ENCODE measurements around the gene TMEM53.

TMEM53 gene

DNA sequence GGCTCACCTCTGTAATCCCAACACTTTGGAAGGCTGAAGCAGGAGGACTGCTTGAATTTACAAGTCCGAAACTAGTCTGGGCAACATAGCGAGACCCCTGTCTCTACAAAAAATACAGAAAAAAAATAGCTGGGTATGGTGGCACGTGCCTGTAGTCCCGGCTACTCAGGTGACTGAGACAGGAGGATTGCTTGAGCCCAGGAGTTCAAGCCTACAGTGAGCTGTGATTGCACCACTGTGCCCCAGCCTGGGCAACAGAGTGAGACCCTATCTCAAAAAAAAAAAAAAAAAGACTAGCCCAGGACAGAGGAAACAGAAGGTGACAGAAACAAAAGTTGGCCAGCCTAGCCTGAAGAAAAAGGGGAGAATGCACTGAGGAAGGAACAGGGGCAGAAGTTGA is 21.4 kb upstream of the TMEM53 start:
- WGBS (ENCODE audit: extremely low coverage, insufficient coverage, low lambda C conversion rate), result no CpG with 5 or more reads among the region's 4 CpGs
- H2AK5ac ChIP-seq (ENCODE audit: low read length), result no peak overlapping the region
- no peak overlapping the region for H3K4me2 ChIP-seq (ENCODE audit: low read length)
- no peak overlapping the region for H2BK120ac ChIP-seq (ENCODE audit: low read depth, low read length)
- no peak overlapping the region for H3K4me3 ChIP-seq (ENCODE audit: low read length)
- no peak overlapping the region for H3K18ac ChIP-seq (ENCODE audit: low read length)
- H4K8ac ChIP-seq (ENCODE audit: low read depth, low read length), result no peak overlapping the region
- H3K79me2 ChIP-seq (ENCODE audit: control insufficient read depth, insufficient read depth, low read length), result no peaks in the 10 kb centered on the region
- DNase-seq, result no peak
- H3K79me1 ChIP-seq (ENCODE audit: low read length), result no peaks in the 10 kb centered on the region
- no peak overlapping the region for H3K56ac ChIP-seq (ENCODE audit: low read length)
- no peak overlapping the region for H3K9ac ChIP-seq (ENCODE audit: low read length)
- no peaks in the 10 kb centered on the region for H3K27me3 ChIP-seq (ENCODE audit: insufficient read depth, low read length, poor library complexity)
- no peak overlapping the region for H4K5ac ChIP-seq (ENCODE audit: low read length)
- no peaks in the 10 kb centered on the region for H3K4me1 ChIP-seq (ENCODE audit: control insufficient read depth, low read depth, low read length)
- no peak overlapping the region for H3K23ac ChIP-seq (ENCODE audit: low read length)
- no peak overlapping the region for H3K27ac ChIP-seq (ENCODE audit: low read depth, low read length)
- H3K36me3 ChIP-seq (ENCODE audit: control insufficient read depth, insufficient read depth, low read length), result no peaks in the 10 kb centered on the region
- no peak overlapping the region for H2BK5ac ChIP-seq (ENCODE audit: low read length)
- H2BK15ac ChIP-seq (replicated peaks; ENCODE audit: low read depth), result no peak overlapping the region
- no peak overlapping the region for H3K4ac ChIP-seq (ENCODE audit: low read depth, low read length)

DNA sequence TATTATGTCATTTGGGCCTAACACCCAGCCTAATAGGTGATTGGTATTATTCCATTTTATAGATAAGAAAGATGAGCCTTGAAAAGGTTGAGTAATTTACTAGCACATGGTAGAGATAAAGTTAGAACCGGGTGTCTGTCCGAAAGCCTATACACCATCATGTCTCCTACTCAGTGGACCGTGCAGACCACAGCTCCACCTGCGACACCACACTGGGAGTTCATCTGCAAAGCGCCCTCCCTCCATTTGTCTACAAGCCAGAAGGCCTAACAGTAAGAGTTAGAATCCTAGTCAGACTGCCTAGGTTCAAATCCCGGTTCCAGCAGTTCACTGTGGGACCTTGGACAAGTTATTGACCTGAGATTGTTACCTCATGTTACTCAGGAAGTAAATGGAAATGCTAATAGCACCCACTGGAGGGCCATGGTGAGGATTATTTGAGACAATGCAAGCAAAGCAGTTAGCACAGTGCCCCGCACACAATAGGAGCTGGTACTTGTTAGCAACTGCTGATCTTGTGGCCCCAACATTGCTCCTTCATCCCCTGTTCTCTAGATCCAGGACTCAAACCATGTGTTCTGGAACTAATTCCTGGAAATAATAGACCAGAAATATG is 20.7 kb upstream of the TMEM53 start:
- no peak overlapping the region for H4K8ac ChIP-seq (ENCODE audit: low read depth, low read length)
- no peaks in the 10 kb centered on the region for H3K79me2 ChIP-seq (ENCODE audit: control insufficient read depth, insufficient read depth, low read length)
- no peak overlapping the region for H3K18ac ChIP-seq (ENCODE audit: low read length)
- H3K4me2 ChIP-seq (ENCODE audit: low read length), result no peak overlapping the region
- no peaks in the 10 kb centered on the region for H3K27me3 ChIP-seq (ENCODE audit: insufficient read depth, low read length, poor library complexity)
- no peaks in the 10 kb centered on the region for H3K36me3 ChIP-seq (ENCODE audit: control insufficient read depth, insufficient read depth, low read length)
- H2BK120ac ChIP-seq (ENCODE audit: low read depth, low read length), result no peak overlapping the region
- no CpG with 5 or more reads among the region's 7 CpGs for WGBS (ENCODE audit: extremely low coverage, insufficient coverage, low lambda C conversion rate)
- H3K4ac ChIP-seq (ENCODE audit: low read depth, low read length), result no peak overlapping the region
- no peak overlapping the region for H4K5ac ChIP-seq (ENCODE audit: low read length)
- H2BK15ac ChIP-seq (replicated peaks; ENCODE audit: low read depth), result no peak overlapping the region
- no peak overlapping the region for H3K56ac ChIP-seq (ENCODE audit: low read length)
- no peak overlapping the region for H3K27ac ChIP-seq (ENCODE audit: low read depth, low read length)
- no peaks in the 10 kb centered on the region for H3K4me1 ChIP-seq (ENCODE audit: control insufficient read depth, low read depth, low read length)
- H3K23ac ChIP-seq (ENCODE audit: low read length), result no peak overlapping the region
- no peak overlapping the region for H3K4me3 ChIP-seq (ENCODE audit: low read length)
- no peak overlapping the region for H2AK5ac ChIP-seq (ENCODE audit: low read length)
- H2BK5ac ChIP-seq (ENCODE audit: low read length), result no peak overlapping the region
- peak; percentile 48 for DNase-seq
- H3K9ac ChIP-seq (ENCODE audit: low read length), result no peak overlapping the region
- no peaks in the 10 kb centered on the region for H3K79me1 ChIP-seq (ENCODE audit: low read length)

DNA sequence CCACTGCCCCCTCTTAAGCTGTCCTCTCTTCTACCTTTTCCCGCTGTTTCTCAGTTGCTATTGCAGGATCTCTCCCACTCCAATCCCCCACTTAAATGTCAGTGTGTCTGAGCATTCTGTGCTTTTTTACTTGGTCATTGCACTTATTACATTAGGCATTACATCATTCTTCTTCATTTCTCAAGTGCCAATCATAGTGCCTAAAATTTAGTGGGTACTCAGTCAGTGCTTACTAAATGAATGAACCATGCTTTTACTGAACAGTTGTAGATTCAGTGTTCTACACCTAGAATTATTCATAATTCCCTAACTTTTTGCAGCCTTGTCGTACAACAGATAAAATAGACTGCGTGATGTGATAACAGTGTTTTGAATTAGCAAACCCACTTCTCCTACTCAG is 19.6 kb upstream of the TMEM53 start:
- Histone ChIP-seq H3K4ac (ENCODE audit: low read depth, low read length) (no peak overlapping the region), H3K18ac (ENCODE audit: low read length) (no peak overlapping the region), H2BK5ac (ENCODE audit: low read length) (no peak overlapping the region), H3K4me3 (ENCODE audit: low read length) (no peak overlapping the region), H2AK5ac (ENCODE audit: low read length) (no peak overlapping the region), H3K79me1 (ENCODE audit: low read length) (no peaks in the 10 kb centered on the region), H3K36me3 (ENCODE audit: control insufficient read depth, insufficient read depth, low read length) (no peaks in the 10 kb centered on the region), H4K5ac (ENCODE audit: low read length) (no peak overlapping the region), H3K4me1 (ENCODE audit: control insufficient read depth, low read depth, low read length) (no peaks in the 10 kb centered on the region), H3K79me2 (ENCODE audit: control insufficient read depth, insufficient read depth, low read length) (no peaks in the 10 kb centered on the region), H2BK120ac (ENCODE audit: low read depth, low read length) (no peak overlapping the region), H3K27ac (ENCODE audit: low read depth, low read length) (no peak overlapping the region), H3K56ac (ENCODE audit: low read length) (no peak overlapping the region), H3K4me2 (ENCODE audit: low read length) (no peak overlapping the region), H4K8ac (ENCODE audit: low read depth, low read length) (no peak overlapping the region), H3K27me3 (ENCODE audit: insufficient read depth, low read length, poor library complexity) (no peaks in the 10 kb centered on the region), H2BK15ac (replicated peaks; ENCODE audit: low read depth) (no peak overlapping the region), H3K9ac (ENCODE audit: low read length) (no peak overlapping the region), H3K23ac (ENCODE audit: low read length) (no peak overlapping the region)
- DNase-seq, result no peak
- no CpG with 5 or more reads among the region's 3 CpGs for WGBS (ENCODE audit: extremely low coverage, insufficient coverage, low lambda C conversion rate)

DNA sequence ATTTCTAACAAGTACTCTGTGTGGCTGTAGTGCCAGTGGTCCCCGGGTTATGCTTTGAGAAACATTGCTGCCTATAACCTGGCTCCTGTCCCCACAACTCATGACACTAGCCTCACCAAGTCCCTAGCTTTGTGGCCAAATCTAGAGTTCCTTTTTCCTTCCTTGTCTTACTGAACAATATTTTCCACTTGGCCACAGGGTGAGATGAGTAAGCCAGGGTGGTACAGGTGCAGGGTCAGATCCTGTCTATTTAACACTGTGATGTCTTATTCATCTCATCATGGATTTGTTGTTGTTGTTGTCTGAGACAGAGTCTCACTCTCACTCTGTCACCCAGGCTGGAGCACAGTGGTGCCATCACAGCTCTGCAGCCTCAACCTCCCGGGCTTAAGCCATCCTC is 18.9 kb upstream of the TMEM53 start:
- Histone ChIP-seq H3K4me3 (ENCODE audit: low read length) (no peak overlapping the region), H2BK120ac (ENCODE audit: low read depth, low read length) (no peak overlapping the region), H3K79me2 (ENCODE audit: control insufficient read depth, insufficient read depth, low read length) (no peaks in the 10 kb centered on the region), H3K36me3 (ENCODE audit: control insufficient read depth, insufficient read depth, low read length) (no peaks in the 10 kb centered on the region), H3K79me1 (ENCODE audit: low read length) (no peaks in the 10 kb centered on the region), H3K56ac (ENCODE audit: low read length) (no peak overlapping the region), H2BK15ac (replicated peaks; ENCODE audit: low read depth) (no peak overlapping the region), H3K27me3 (ENCODE audit: insufficient read depth, low read length, poor library complexity) (no peaks in the 10 kb centered on the region), H2AK5ac (ENCODE audit: low read length) (no peak overlapping the region), H4K5ac (ENCODE audit: low read length) (no peak overlapping the region), H3K4me2 (ENCODE audit: low read length) (no peak overlapping the region), H2BK5ac (ENCODE audit: low read length) (no peak overlapping the region), H3K18ac (ENCODE audit: low read length) (no peak overlapping the region), H3K27ac (ENCODE audit: low read depth, low read length) (no peak overlapping the region), H3K4me1 (ENCODE audit: control insufficient read depth, low read depth, low read length) (no peaks in the 10 kb centered on the region), H3K4ac (ENCODE audit: low read depth, low read length) (no peak overlapping the region), H3K23ac (ENCODE audit: low read length) (no peak overlapping the region), H4K8ac (ENCODE audit: low read depth, low read length) (no peak overlapping the region), H3K9ac (ENCODE audit: low read length) (no peak overlapping the region)
- WGBS (ENCODE audit: extremely low coverage, insufficient coverage, low lambda C conversion rate), result no CpG with 5 or more reads among the region's 2 CpGs
- no peak for DNase-seq

DNA sequence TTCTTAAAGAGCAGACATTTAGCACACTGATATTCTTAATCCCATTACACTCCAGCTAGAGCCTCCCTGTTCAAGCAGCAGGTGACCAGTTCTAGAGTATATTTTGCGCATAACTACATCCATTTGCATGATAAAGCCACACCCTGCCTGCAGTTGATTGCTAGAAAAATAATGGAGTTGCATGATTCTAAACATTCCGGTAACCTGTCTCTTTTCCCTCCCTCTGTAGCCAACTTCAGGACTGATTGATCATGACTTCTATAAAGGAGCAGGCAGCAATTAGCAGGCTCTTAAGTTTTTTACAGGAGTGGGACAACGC is 15.1 kb upstream of the TMEM53 start:
- no peak for DNase-seq
- Histone ChIP-seq H3K4me2 (ENCODE audit: low read length) (no peak overlapping the region), H3K4me1 (ENCODE audit: control insufficient read depth, low read depth, low read length) (peaks cover 2% of the 10 kb centered on the region), H3K79me2 (ENCODE audit: control insufficient read depth, insufficient read depth, low read length) (no peaks in the 10 kb centered on the region), H3K27me3 (ENCODE audit: insufficient read depth, low read length, poor library complexity) (no peaks in the 10 kb centered on the region), H3K9ac (ENCODE audit: low read length) (no peak overlapping the region), H4K5ac (ENCODE audit: low read length) (no peak overlapping the region), H3K27ac (ENCODE audit: low read depth, low read length) (no peak overlapping the region), H2BK15ac (replicated peaks; ENCODE audit: low read depth) (no peak overlapping the region), H3K4me3 (ENCODE audit: low read length) (no peak overlapping the region), H3K56ac (ENCODE audit: low read length) (no peak overlapping the region), H3K79me1 (ENCODE audit: low read length) (no peaks in the 10 kb centered on the region), H4K8ac (ENCODE audit: low read depth, low read length) (no peak overlapping the region), H3K36me3 (ENCODE audit: control insufficient read depth, insufficient read depth, low read length) (no peaks in the 10 kb centered on the region), H2BK120ac (ENCODE audit: low read depth, low read length) (no peak overlapping the region), H2AK5ac (ENCODE audit: low read length) (no peak overlapping the region), H3K18ac (ENCODE audit: low read length) (no peak overlapping the region), H3K23ac (ENCODE audit: low read length) (no peak overlapping the region), H2BK5ac (ENCODE audit: low read length) (no peak overlapping the region), H3K4ac (ENCODE audit: low read depth, low read length) (no peak overlapping the region)
- WGBS (ENCODE audit: extremely low coverage, insufficient coverage, low lambda C conversion rate), result no CpG with 5 or more reads among the region's 3 CpGs

DNA sequence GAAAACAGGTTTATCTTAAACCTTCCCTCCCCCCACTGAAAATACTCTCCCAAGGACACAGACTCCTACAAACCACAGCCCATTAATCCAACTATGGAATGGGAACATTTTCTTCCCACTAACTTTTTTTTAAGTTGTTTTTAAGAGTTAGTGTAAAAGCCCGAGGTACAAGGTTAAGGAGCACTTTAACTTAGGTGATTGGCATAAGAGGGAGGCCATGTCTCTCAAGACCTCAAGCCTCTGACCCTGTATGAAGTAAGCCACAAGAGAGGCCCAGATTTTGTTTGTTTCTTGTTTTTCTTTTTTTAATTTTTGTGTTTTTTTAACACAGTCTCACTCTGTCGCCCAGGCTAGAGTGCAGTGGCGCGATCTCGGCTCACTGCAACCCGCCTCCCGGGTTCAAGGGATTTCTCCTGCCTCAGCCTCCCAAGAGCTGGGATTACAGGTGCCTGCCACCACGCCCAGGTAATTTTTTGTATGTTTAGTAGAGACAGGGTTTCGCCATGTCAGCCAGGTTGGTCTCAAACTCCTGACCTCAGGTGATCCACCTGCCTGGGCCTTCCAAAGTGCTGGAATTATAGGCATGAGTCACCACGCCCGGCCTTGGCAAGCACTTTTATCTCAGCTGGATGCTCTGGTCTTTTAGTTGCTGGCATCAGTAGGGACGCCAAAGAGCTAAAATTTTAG is 14.6 kb upstream of the TMEM53 start:
- Histone ChIP-seq H3K79me2 (ENCODE audit: control insufficient read depth, insufficient read depth, low read length) (no peaks in the 10 kb centered on the region), H3K4me2 (ENCODE audit: low read length) (no peak overlapping the region), H4K8ac (ENCODE audit: low read depth, low read length) (no peak overlapping the region), H4K5ac (ENCODE audit: low read length) (no peak overlapping the region), H3K4me3 (ENCODE audit: low read length) (no peak overlapping the region), H3K4me1 (ENCODE audit: control insufficient read depth, low read depth, low read length) (peaks cover 2% of the 10 kb centered on the region), H2BK15ac (replicated peaks; ENCODE audit: low read depth) (no peak overlapping the region), H3K79me1 (ENCODE audit: low read length) (no peaks in the 10 kb centered on the region), H2AK5ac (ENCODE audit: low read length) (no peak overlapping the region), H3K56ac (ENCODE audit: low read length) (no peak overlapping the region), H2BK5ac (ENCODE audit: low read length) (no peak overlapping the region), H2BK120ac (ENCODE audit: low read depth, low read length) (no peak overlapping the region), H3K23ac (ENCODE audit: low read length) (no peak overlapping the region), H3K18ac (ENCODE audit: low read length) (no peak overlapping the region), H3K36me3 (ENCODE audit: control insufficient read depth, insufficient read depth, low read length) (no peaks in the 10 kb centered on the region), H3K4ac (ENCODE audit: low read depth, low read length) (no peak overlapping the region), H3K27ac (ENCODE audit: low read depth, low read length) (no peak overlapping the region), H3K9ac (ENCODE audit: low read length) (no peak overlapping the region), H3K27me3 (ENCODE audit: insufficient read depth, low read length, poor library complexity) (no peaks in the 10 kb centered on the region)
- DNase-seq, result no peak
- no CpG with 5 or more reads among the region's 12 CpGs for WGBS (ENCODE audit: extremely low coverage, insufficient coverage, low lambda C conversion rate)
